Measurements from ENCODE around the gene ZBTB34.

ZBTB34 gene

GRCh38 chr9:126875756-126876510 lies 15.5 kb downstream of the ZBTB34 start:
- in situ Hi-C loops (cut with HindIII; ENCODE audit: low sequenced_read_pairs), result no loop called here

- in situ Hi-C loops (cut with HindIII; ENCODE audit: low sequenced_read_pairs), result no loop called here
Observed at GRCh38 chr9:126876531-126876930, 16.1 kb downstream of the ZBTB34 start.

GRCh38 chr9:126877418-126877817 lies 17.0 kb downstream of the ZBTB34 start:
- in situ Hi-C loops (cut with HindIII; ENCODE audit: low sequenced_read_pairs), result no loop called here

- in situ Hi-C loops (cut with HindIII; ENCODE audit: low sequenced_read_pairs), result no loop called here
Observed at GRCh38 chr9:126879288-126879687, 18.8 kb downstream of the ZBTB34 start.

GRCh38 chr9:126880226-126880946 lies 19.9 kb downstream of the ZBTB34 start:
- in situ Hi-C loops (cut with HindIII; ENCODE audit: low sequenced_read_pairs), result no loop called here

GRCh38 chr9:126880947-126881332 lies 20.5 kb downstream of the ZBTB34 start:
- in situ Hi-C loops (cut with HindIII; ENCODE audit: low sequenced_read_pairs), result no loop called here

- in situ Hi-C loops (cut with HindIII; ENCODE audit: low sequenced_read_pairs), result no loop called here
Observed at GRCh38 chr9:126882746-126883145, 22.3 kb downstream of the ZBTB34 start.

- in situ Hi-C loops (cut with HindIII; ENCODE audit: low sequenced_read_pairs), result no loop called here
Observed at GRCh38 chr9:126883636-126884035, 23.2 kb downstream of the ZBTB34 start.

- in situ Hi-C loops (cut with HindIII; ENCODE audit: low sequenced_read_pairs), result no loop called here
Observed at GRCh38 chr9:126885131-126885641, 24.7 kb downstream of the ZBTB34 start.

GRCh38 chr9:126886034-126886822 lies 25.8 kb downstream of the ZBTB34 start:
- in situ Hi-C loops (cut with HindIII; ENCODE audit: low sequenced_read_pairs), result no loop called here

GRCh38 chr9:126886897-126887296 lies 26.5 kb downstream of the ZBTB34 start:
- in situ Hi-C loops (cut with HindIII; ENCODE audit: low sequenced_read_pairs), result no loop called here

GRCh38 chr9:126891676-126892075 lies 31.2 kb downstream of the ZBTB34 start:
- in situ Hi-C loops (cut with HindIII; ENCODE audit: low sequenced_read_pairs), result no loop called here

- in situ Hi-C loops (cut with HindIII; ENCODE audit: low sequenced_read_pairs), result no loop called here
Observed at GRCh38 chr9:126893079-126893478, 32.6 kb downstream of the ZBTB34 start.

- in situ Hi-C loops (cut with HindIII; ENCODE audit: low sequenced_read_pairs), result no loop called here
Observed at GRCh38 chr9:126894052-126894603, 33.7 kb downstream of the ZBTB34 start.

- in situ Hi-C loops (cut with HindIII; ENCODE audit: low sequenced_read_pairs), result no loop called here
Observed at GRCh38 chr9:126902210-126902609, 41.8 kb downstream of the ZBTB34 start.

GRCh38 chr9:126904586-126904985 lies 44.1 kb downstream of the ZBTB34 start:
- in situ Hi-C loops (cut with HindIII; ENCODE audit: low sequenced_read_pairs), result no loop called here

GRCh38 chr9:126906091-126906490 lies 45.7 kb downstream of the ZBTB34 start:
- in situ Hi-C loops (cut with HindIII; ENCODE audit: low sequenced_read_pairs), result no loop called here

GRCh38 chr9:126907058-126907457 lies 46.6 kb downstream of the ZBTB34 start:
- in situ Hi-C loops (cut with HindIII; ENCODE audit: low sequenced_read_pairs), result no loop called here

- in situ Hi-C loops (cut with HindIII; ENCODE audit: low sequenced_read_pairs), result no loop called here
Observed at GRCh38 chr9:126914458-126915280, 54.2 kb downstream of the ZBTB34 start, which contains the start of gene RALGPS1. TSS of gene RALGPS1 (plus strand) at chr9:126914782. CDS start at chr9:126962290, 47,508 bp downstream.

- in situ Hi-C loops (cut with HindIII; ENCODE audit: low sequenced_read_pairs), result no loop called here
Observed at GRCh38 chr9:126915281-126915816, 54.9 kb downstream of the ZBTB34 start.
